ENCODE data around the gene BSN.
A peak's percentile ranks its signal among the peaks of the same experiment; 100 is the strongest.

Gene BSN

GRCh38 chr3:49554633-49555265, 472 bp downstream of the BSN start:
- Histone ChIP-seq H3K4me3 (ENCODE audit: control insufficient read depth in 1 of 7, extremely low read depth in 1 of 7, insufficient read depth in 4 of 7, low read depth in 2 of 7, low read length in 6 of 7) (peak overlapping the region; percentile 30 to 75 (median 68)), H3K27me3 (replicated peaks in 2 of 5; ENCODE audit: control insufficient read depth in 4 of 5, insufficient read depth in 5 of 5, low read length in 4 of 5) (peaks cover 9 to 38% (median 23%) of the 10 kb centered on the region in 5 experiments), H3K27ac (ENCODE audit: insufficient read depth in 1 of 2, low read depth in 1 of 2, low read length in 2 of 2, poor library complexity in 1 of 2, severe bottlenecking in 2 of 2) (no peak overlapping the region), H3K9me3 (ENCODE audit: control extremely low read depth in 1 of 5, control insufficient read depth in 4 of 5, insufficient read depth in 2 of 5, low read depth in 1 of 5, low read length in 4 of 5) (no peaks in the 10 kb centered on the region), H3K4me1 (ENCODE audit: control extremely low read depth in 1 of 4, control insufficient read depth in 4 of 4, insufficient read depth in 4 of 4, low read length in 3 of 4) (peaks cover 2 to 28% (median 22%) of the 10 kb centered on the region in 4 experiments), H3K36me3 (ENCODE audit: control insufficient read depth in 4 of 4, insufficient read depth in 4 of 4, low read length in 3 of 4) (no peaks in the 10 kb centered on the region)
- WGBS (ENCODE audit: insufficient coverage): 2% methylated on average over 51 of the region's 66 CpGs
- CTCF ChIA-PET: interaction anchor here (0.6 to 2.7 kb wide), 3 partner anchors 15 to 18 kb away, joined by 3 to 9 read pairs (median 5); no protein-coding TSS in a partner anchor
- POLR2A ChIA-PET: no interaction called here
- DNase-seq: peak; percentile 25 to 70 (median 69)

DNA sequence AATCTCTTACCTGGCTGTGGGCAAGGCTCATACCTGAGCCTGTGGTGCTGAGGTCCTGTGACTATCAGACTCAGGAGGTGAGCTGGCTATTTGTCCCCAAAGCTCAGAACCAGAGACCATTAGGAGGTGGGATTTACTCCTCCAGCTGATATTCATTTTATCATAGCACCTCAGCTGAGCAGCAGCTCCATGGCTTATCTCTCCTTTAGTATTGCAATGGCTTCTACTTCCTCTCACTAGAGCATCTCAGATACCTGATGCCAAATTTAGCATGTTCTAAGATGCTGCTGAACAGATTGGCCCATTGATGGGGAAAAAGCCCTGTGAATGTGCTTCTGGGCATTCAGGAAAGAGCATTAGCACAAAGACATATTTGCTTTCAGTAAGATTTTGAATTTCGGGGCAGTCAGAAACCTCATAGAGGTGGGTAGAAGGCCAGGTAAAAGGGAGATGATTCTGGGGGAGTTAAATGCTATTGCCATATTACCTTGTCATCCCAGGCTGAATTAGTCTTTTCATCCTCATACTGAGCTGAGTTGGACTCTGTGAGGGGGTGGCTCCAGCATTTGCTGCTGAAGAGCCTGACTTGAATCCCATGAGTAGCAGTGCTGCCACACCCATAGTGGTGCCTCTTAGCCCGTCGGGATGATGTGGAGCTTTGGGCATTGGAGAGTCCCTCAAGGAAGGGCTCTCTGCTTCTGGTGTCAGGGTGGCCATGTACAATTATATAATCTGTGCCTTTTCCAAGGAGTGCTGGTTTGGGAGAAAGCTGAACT, 2.4 kb downstream of the BSN start:
- Histone ChIP-seq H3K36me3 (ENCODE audit: control insufficient read depth in 4 of 4, insufficient read depth in 4 of 4, low read length in 3 of 4) (no peaks in the 10 kb centered on the region), H3K27me3 (replicated peaks in 2 of 5; ENCODE audit: control insufficient read depth in 4 of 5, insufficient read depth in 5 of 5, low read length in 4 of 5) (peaks cover 9 to 36% (median 23%) of the 10 kb centered on the region in 5 experiments), H3K4me3 (ENCODE audit: control insufficient read depth in 1 of 7, extremely low read depth in 1 of 7, insufficient read depth in 4 of 7, low read depth in 2 of 7, low read length in 6 of 7) (no peak overlapping the region), H3K4me1 (ENCODE audit: control extremely low read depth in 1 of 4, control insufficient read depth in 4 of 4, insufficient read depth in 4 of 4, low read length in 3 of 4) (peaks cover 2 to 27% (median 22%) of the 10 kb centered on the region in 4 experiments), H3K9me3 (ENCODE audit: control extremely low read depth in 1 of 5, control insufficient read depth in 4 of 5, insufficient read depth in 2 of 5, low read depth in 1 of 5, low read length in 4 of 5) (no peaks in the 10 kb centered on the region), H3K27ac (ENCODE audit: insufficient read depth in 1 of 2, low read depth in 1 of 2, low read length in 2 of 2, poor library complexity in 1 of 2, severe bottlenecking in 2 of 2) (no peak overlapping the region)
- DNase-seq: no peak
- ChIA-PET CTCF (interaction anchor here (0.6 to 2.2 kb wide), 4 partner anchors 17 to 115 kb away, joined by 3 to 9 read pairs (median 5); no protein-coding TSS in a partner anchor), POLR2A (no interaction called here)
- WGBS (ENCODE audit: insufficient coverage): 100% methylated on average over 1 of the region's 3 CpGs

DNA sequence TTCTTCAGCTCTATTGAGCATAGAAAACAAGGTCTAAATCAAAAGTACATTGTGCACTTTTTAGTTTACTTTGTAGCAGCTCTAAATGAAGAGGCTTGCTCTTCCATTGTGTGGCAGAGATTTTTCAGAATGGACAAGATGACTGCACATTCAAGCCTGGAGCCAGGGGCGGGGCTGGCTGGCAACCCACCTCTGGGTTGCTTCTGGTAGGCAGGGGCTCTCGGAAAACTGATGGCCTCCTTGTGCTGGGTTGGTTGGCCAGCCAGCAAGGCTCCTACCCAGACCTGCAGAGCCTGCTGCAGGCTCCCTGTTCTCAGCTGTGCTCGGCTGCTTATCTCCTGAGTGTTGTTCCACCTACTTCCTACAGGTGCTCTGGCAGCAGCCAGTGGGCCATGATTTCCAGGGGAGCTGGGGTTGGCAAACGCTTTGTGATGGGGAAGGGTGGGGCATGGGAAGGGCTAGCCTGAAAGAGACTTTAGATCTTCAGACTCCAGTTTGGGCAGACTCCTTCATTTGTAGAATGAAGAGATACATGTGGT, 8.8 kb downstream of the BSN start:
- CTCF ChIA-PET: interaction anchor here (1.6 to 2.3 kb wide), 2 partner anchors 12 to 23 kb away, joined by 3 to 6 read pairs; no protein-coding TSS in a partner anchor
- no peak for DNase-seq
- 85% methylated on average over 3 of the region's 4 CpGs for whole genome bisulfite sequencing (ENCODE audit: insufficient coverage)
- Histone ChIP-seq H3K4me1 (ENCODE audit: control extremely low read depth in 1 of 4, control insufficient read depth in 4 of 4, insufficient read depth in 4 of 4, low read length in 3 of 4) (no peaks in the 10 kb centered on the region), H3K9me3 (ENCODE audit: control extremely low read depth in 1 of 5, control insufficient read depth in 4 of 5, insufficient read depth in 2 of 5, low read depth in 1 of 5, low read length in 4 of 5) (no peaks in the 10 kb centered on the region), H3K4me3 (ENCODE audit: control insufficient read depth in 1 of 7, extremely low read depth in 1 of 7, insufficient read depth in 4 of 7, low read depth in 2 of 7, low read length in 6 of 7) (no peak overlapping the region), H3K36me3 (ENCODE audit: control insufficient read depth in 4 of 4, insufficient read depth in 4 of 4, low read length in 3 of 4) (no peaks in the 10 kb centered on the region), H3K27ac (ENCODE audit: insufficient read depth in 1 of 2, low read depth in 1 of 2, low read length in 2 of 2, poor library complexity in 1 of 2, severe bottlenecking in 2 of 2) (no peak overlapping the region), H3K27me3 (replicated peaks in 2 of 5; ENCODE audit: control insufficient read depth in 4 of 5, insufficient read depth in 5 of 5, low read length in 4 of 5) (peaks cover 0 to 3% (median 2%) of the 10 kb centered on the region in 5 experiments)
- POLR2A ChIA-PET: no interaction called here

- Histone ChIP-seq H3K4me1 (ENCODE audit: control extremely low read depth in 1 of 4, control insufficient read depth in 4 of 4, insufficient read depth in 4 of 4, low read length in 3 of 4) (no peaks in the 10 kb centered on the region), H3K4me3 (ENCODE audit: control insufficient read depth in 1 of 7, extremely low read depth in 1 of 7, insufficient read depth in 4 of 7, low read depth in 2 of 7, low read length in 6 of 7) (no peak overlapping the region), H3K36me3 (ENCODE audit: control insufficient read depth in 4 of 4, insufficient read depth in 4 of 4, low read length in 3 of 4) (no peaks in the 10 kb centered on the region), H3K27ac (ENCODE audit: insufficient read depth in 1 of 2, low read depth in 1 of 2, low read length in 2 of 2, poor library complexity in 1 of 2, severe bottlenecking in 2 of 2) (no peak overlapping the region), H3K9me3 (ENCODE audit: control extremely low read depth in 1 of 5, control insufficient read depth in 4 of 5, insufficient read depth in 2 of 5, low read depth in 1 of 5, low read length in 4 of 5) (no peaks in the 10 kb centered on the region), H3K27me3 (replicated peaks in 2 of 5; ENCODE audit: control insufficient read depth in 4 of 5, insufficient read depth in 5 of 5, low read length in 4 of 5) (peaks cover 0 to 2% (median 0%) of the 10 kb centered on the region in 5 experiments)
- DNase-seq: no peak
- ChIA-PET POLR2A (no interaction called here), CTCF (interaction anchor here (1.4 to 2.3 kb wide), 3 partner anchors 18 to 108 kb away, joined by 3 to 6 read pairs (median 4); no protein-coding TSS in a partner anchor)
- 96% methylated on average over 4 of the region's 4 CpGs for WGBS (ENCODE audit: insufficient coverage)
These were observed 9.5 kb downstream of the BSN start for GRCh38 chr3:49563766-49564165.

DNA sequence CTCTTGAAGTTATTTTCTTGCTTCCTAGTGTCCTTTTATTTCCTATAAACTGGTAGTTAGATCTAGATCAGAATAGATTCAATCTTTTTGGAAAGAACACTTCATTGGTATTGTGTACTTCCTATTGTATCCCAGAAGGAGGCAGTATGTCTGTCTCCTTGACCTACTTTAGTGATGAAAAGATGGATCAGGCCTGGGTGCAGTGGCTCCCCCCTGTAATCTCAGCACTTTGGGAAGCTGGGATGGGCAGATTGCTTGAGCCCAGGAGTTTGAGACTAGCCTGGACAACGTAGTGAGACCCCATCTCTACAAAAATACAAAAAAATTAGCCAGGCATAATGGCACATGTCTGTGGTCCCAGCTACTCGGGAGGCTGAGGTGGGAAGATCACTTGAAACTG, 12.0 kb downstream of the BSN start:
- H3K27me3 ChIP-seq (replicated peaks in 2 of 5; ENCODE audit: control insufficient read depth in 4 of 5, insufficient read depth in 5 of 5, low read length in 4 of 5): peaks cover 0 to 2% (median 0%) of the 10 kb centered on the region in 5 experiments
- no peak overlapping the region for H3K27ac ChIP-seq (ENCODE audit: insufficient read depth in 1 of 2, low read depth in 1 of 2, low read length in 2 of 2, poor library complexity in 1 of 2, severe bottlenecking in 2 of 2)
- no peaks in the 10 kb centered on the region for H3K36me3 ChIP-seq (ENCODE audit: control insufficient read depth in 4 of 4, insufficient read depth in 4 of 4, low read length in 3 of 4)
- no peak overlapping the region for H3K4me3 ChIP-seq (ENCODE audit: control insufficient read depth in 1 of 7, extremely low read depth in 1 of 7, insufficient read depth in 4 of 7, low read depth in 2 of 7, low read length in 6 of 7)
- ChIA-PET CTCF (interaction anchor here (0.9 to 1.9 kb wide), 3 partner anchors 11 to 53 kb away, joined by 4 to 5 read pairs (median 4); no protein-coding TSS in a partner anchor), POLR2A (no interaction called here)
- H3K4me1 ChIP-seq (ENCODE audit: control extremely low read depth in 1 of 4, control insufficient read depth in 4 of 4, insufficient read depth in 4 of 4, low read length in 3 of 4): no peaks in the 10 kb centered on the region
- no peak for DNase-seq
- H3K9me3 ChIP-seq (ENCODE audit: control extremely low read depth in 1 of 5, control insufficient read depth in 4 of 5, insufficient read depth in 2 of 5, low read depth in 1 of 5, low read length in 4 of 5): no peaks in the 10 kb centered on the region
- WGBS (ENCODE audit: insufficient coverage): 100% methylated on average over 1 of the region's 2 CpGs

DNA sequence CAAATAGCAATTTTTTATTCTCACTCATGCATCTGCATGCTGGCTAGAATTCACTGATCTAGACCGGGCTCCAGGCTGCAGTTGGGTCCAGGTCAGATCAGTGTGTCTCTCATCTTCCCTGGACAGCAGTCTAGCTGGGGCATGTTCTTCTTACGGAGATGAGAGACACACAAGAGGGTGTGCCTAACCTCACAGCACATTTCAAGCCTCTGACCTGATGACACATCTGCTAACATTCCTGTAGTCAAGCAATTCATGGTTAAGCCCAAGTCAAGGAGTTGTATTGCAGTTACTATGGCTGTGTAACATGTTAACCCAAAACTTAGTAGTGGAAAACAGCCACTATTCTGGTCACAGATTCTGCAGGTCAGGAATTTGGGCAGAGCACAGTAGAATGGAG, 13.1 kb downstream of the BSN start:
- no peak for DNase-seq
- Histone ChIP-seq H3K4me1 (ENCODE audit: control extremely low read depth in 1 of 4, control insufficient read depth in 4 of 4, insufficient read depth in 4 of 4, low read length in 3 of 4) (no peaks in the 10 kb centered on the region), H3K9me3 (ENCODE audit: control extremely low read depth in 1 of 5, control insufficient read depth in 4 of 5, insufficient read depth in 2 of 5, low read depth in 1 of 5, low read length in 4 of 5) (no peaks in the 10 kb centered on the region), H3K27ac (ENCODE audit: insufficient read depth in 1 of 2, low read depth in 1 of 2, low read length in 2 of 2, poor library complexity in 1 of 2, severe bottlenecking in 2 of 2) (no peak overlapping the region), H3K4me3 (ENCODE audit: control insufficient read depth in 1 of 7, extremely low read depth in 1 of 7, insufficient read depth in 4 of 7, low read depth in 2 of 7, low read length in 6 of 7) (no peak overlapping the region), H3K27me3 (replicated peaks in 2 of 5; ENCODE audit: control insufficient read depth in 4 of 5, insufficient read depth in 5 of 5, low read length in 4 of 5) (peaks cover 0 to 2% (median 0%) of the 10 kb centered on the region in 5 experiments), H3K36me3 (ENCODE audit: control insufficient read depth in 4 of 4, insufficient read depth in 4 of 4, low read length in 3 of 4) (no peaks in the 10 kb centered on the region)
- ChIA-PET POLR2A (interaction anchor here (0.7 kb wide), 1 partner anchor 49 kb away, joined by 3 read pairs; no protein-coding TSS in a partner anchor), CTCF (interaction anchor here (0.8 to 3.7 kb wide), 5 partner anchors 24 to 104 kb away, joined by 3 to 10 read pairs (median 4); no protein-coding TSS in a partner anchor)
- WGBS (ENCODE audit: insufficient coverage): 50% methylated on average over 2 of the region's 2 CpGs

Measured in common myeloid progenitor, CD34-positive (primary cell).